ENCODE measurements around the gene PRX.
"Not testable (repeated sequence)": the region's sequence is repeated elsewhere in the genome, so short reads cannot be mapped to it uniquely, and the experiment has no call there.

Gene PRX

DNA sequence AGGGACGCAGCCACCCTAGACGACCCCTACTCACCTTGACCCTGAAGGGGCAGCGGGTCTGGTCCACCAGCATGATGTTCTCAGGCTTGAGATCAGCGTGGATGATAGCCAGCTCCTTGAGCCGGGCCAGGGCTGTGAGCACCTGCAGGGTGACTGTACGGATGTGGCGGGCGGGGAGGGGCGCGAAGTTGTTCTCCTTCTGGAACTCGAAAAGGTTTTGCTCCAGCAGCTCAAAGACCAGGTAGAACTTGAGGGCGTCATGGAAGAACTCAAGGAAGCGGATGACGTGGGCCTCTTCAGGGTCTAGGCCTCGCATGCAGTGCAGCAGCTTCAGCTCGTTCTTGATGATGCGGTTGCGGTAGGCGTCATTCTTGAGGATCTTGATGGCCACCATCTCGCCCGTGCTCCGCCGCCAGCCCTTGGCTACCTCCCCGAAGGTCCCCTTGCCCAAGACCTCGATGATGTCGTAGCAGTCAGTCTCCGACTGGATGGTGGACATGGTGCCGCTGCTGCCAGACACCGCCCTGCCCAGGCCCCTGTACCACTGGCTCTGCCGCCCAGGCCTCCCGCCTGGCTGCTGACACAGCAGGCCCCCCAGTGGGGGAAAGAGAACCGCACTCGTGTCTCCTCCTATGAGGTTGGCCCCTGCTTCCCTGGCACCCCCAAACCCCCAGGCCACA, 23.6 kb downstream of the PRX start:
- no peak for DNase-seq

DNA sequence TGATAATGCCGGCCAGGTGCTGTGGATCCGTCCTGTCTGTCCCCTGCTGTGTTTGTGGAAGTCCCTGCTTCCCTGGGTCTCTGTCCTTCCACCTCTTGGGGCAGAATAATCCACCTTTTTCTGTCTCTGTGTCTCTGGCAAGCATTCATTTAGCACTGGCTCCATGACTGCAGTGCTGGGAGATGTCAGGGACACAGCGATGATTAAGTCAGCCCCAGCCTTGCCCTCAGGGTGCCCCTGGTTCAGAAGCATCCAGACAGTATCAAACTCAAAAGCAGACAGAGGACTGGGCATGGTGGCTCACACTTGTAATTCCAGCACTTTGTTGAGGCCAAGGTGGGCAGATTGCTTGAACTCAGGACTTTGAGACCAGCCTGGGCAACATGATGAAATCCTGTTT, 24.7 kb downstream of the PRX start:
- no peak for DNase-seq

DNA sequence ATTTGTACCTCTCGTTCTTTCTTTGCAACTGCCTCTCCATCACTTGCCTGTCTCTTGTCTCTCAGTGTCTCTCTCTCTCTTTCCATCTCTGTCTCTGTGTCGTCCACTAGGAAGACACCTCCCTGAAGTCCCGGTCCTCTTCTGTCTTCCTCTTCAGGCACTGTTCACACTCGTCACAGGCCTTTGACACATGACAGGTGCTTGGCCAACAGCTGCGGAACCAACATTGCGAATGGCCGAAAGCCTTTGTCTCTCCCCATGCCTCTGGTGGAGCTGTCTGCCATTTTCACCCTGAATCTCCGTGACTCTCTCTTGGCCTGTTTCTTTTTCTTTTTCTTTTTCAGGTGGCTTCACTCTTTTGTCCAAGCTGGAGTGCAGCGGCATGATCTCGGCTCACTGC, 26.0 kb downstream of the PRX start:
- no peak for DNase-seq

DNA sequence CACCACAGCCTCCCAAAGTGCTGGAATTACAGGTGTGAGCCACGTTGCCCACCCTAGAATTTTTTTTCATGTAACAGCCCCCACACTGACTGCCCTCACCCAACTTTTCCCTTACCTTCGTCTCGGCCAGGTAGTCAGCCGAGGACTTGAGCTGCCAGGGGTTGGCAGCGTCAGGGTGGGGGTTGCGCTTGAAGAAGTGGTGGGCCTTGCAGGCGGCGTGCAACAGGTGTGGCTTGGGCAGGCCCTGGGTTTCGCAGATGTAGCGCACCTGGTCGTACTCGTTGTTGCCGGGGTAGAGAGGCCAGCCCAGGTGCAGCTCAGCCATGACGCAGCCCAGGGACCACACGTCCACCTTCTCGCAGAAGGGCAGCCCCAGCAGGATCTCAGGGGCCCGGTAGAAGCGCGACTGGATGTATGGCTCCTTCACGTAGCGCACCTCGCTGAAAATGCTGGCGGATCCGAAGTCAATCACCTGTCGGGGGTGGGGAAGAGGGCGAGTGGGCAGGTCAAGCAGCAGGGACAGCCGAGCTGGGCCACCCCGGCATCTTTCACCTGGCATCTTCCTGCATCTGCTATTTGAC, 29.4 kb downstream of the PRX start:
- no peak for DNase-seq

DNA sequence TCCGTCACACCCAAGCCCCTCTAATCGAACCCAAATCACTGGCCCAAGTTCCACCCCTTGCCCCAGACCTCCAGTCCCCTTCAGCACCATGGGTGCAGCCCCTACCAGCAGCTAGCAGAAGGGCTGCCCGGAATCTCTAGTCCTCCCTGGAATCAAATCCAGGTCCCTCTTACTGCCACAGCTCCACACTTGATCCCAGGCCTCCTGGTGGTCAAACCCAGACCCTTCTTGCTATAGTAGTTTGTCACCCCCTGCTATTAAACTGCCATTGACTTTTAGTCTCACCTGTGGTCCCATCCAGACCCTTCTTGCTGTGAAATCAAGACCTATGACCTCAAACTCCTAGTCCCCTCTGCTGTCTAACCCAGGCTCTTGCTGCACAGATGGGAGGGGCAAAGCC, 31.9 kb downstream of the PRX start:
- DNase-seq = no peak

DNA sequence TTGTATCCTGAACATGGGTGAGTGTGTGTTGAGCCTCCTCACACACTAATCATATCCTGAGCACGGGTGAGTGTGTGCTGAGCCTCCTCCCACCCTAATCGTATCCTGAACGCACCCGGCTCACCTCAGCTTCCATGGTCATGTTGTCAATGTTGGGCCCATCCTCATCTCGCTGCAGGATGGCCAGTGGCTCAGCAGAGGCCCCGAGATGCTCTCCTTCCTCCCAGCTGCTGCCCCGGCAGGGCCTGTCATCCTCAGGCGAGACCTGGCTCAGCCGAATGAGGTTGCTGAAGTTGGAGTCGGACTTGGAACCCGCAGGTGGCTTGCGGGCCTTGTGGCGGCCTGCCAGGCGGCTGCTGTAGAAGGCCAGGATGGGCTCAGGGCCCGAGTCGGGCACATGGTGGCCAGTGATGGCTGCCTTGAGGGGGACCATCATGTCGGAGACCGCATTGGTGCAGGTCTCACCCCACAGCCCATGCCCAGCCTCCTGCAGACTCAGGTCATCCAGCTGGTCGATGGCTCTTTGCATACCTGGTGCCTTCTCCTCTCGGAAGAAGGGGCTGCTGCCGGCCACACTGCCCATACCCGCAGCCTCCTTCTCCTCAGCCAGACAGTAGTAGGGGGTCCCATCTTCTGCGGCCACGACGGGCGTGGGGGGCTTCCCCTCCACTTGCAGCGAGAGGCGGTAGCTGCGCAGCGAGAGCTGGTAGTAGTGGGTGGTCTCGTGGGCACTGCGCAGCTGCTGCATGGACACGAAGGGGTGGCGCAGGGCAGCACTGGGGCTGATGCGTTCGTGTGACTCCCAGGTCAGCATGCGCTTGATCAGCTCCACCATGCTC, 32.8 kb downstream of the PRX start:
- no peak for DNase-seq

DNA sequence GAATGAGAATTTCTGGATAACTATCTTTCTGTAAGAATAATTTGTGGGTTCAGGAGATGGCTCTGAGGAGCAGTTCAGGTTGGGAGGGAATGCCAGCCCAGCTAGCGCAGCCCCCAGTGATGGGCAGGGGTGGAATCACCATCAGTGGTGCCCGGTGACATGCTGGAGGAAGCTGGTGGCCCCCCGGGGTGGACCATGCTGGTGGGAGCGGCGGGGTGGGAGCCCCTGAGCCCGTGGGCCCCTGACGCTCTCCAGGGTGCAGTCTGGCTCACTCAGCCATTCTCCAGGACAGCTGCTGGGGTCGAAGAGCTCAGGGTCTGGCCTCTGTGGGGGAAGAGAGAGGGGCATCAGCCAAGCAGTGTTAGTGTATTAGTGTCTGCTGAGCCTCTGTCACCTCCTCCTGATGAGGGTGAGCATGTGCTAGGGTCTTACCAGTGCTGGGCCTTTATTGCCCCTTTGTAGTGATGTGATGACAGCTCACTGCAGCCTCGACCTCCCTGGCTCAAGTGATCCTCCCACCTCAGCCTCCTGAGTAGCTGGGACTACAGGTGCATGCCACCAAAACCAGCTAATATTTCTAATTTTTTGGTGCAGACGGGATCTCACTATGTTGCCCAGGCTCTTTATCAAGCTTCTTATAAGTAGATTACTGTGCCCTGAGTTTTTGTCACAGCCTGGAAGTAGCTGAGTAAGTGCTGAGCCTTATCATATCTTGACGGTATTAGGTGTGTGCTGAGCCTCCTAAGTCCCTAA, 33.6 kb downstream of the PRX start:
- DNase-seq = no peak

DNA sequence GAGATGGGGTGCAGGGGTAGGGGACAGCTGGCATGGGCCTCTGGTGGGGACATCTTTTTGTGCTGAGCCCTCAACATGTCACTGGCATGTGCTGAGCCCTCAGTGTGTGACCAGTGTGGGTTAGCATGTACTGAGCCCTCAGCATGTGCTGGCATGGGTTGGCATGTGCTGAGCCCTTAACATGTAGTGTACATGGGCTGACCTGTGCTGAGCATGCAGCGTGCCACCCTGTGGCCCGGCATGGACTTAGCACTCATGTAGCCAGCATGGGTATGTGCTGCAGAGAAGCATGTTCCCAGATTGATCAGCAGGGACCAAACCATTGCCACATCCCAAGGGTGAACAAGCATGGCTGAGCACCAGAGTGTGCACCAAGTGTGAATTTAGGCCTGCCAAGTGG, 34.7 kb downstream of the PRX start:
- DNase-seq = no peak

DNA sequence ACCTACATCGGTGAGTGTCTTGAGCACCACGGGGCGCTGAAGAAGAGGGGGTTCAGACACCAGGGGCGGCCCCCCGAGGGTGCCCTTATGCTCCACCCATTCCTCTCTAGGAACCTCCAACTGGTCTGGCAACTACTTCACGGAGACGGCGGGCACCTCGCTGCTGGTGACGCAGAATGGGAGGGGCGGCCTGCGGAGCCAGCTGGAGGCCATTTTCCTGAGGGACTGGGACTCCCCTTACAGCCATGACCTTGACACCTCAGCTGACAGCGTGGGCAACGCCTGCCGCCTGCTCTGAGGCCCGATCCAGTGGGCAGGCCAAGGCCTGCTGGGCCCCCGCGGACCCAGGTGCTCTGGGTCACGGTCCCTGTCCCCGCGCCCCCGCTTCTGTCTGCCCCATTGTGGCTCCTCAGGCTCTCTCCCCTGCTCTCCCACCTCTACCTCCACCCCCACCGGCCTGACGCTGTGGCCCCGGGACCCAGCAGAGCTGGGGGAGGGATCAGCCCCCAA, 35.2 kb downstream of the PRX start:
- DNase-seq = no peak

DNA sequence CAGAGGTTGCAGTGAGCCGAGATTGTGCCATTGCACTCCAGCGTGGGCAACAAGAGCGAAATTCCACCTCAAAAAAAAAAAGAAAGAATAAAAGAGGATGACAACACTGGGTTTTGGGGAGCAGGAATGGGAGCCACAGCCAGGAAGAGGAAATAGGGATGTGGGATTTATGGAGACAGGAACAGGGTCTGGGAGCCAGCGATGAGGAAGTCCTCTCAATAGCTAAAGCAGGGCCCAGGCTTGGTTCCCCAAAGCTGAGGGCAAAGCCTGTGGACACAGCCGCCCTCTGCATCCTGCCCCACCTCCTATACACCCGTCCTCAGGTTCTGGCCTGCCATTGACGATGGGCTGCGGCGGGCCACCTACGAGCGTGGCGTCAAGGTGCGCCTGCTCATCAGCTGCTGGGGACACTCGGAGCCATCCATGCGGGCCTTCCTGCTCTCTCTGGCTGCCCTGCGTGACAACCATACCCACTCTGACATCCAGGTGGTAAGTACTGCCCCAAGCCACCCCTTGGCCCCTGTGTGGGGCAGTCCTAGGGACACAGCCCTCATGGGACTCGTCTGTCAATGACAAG, 36.8 kb downstream of the PRX start:
- DNase-seq = no peak

DNA sequence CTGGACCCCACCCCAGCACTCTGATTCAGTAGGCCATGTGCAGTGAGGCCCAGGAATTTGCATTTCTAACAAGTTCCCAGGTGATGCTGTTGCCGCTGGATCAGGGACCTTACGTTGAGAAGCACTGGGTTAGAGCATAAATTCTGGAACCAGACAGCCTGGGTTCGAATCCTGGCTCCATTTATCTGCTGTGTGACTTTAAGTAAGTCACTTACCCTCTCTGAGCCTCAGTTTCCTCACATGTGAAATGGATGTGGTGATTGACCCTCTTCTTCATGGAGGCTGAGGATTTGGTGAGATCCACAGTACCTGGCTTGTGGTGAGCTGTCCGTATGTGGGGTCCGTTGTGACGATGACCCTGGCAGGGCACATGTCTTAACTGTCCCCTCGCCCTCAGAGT, 39.1 kb downstream of the PRX start:
- no peak for DNase-seq

DNA sequence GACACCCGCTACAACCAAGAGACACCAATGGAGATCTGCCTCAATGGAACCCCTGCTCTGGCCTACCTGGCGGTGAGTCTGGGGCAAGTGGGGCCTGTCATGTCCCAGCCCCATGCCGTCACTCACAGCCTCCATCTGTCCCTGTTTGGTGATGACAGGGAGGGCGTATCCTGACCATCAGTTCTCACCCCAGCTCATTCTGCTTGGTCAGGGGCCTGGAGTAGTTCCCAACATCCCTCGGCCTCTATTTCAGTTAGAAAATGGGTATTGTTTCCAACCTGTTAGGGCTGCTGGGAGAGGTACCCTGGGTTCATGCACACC, 41.4 kb downstream of the PRX start:
- DNase-seq = no peak

DNA sequence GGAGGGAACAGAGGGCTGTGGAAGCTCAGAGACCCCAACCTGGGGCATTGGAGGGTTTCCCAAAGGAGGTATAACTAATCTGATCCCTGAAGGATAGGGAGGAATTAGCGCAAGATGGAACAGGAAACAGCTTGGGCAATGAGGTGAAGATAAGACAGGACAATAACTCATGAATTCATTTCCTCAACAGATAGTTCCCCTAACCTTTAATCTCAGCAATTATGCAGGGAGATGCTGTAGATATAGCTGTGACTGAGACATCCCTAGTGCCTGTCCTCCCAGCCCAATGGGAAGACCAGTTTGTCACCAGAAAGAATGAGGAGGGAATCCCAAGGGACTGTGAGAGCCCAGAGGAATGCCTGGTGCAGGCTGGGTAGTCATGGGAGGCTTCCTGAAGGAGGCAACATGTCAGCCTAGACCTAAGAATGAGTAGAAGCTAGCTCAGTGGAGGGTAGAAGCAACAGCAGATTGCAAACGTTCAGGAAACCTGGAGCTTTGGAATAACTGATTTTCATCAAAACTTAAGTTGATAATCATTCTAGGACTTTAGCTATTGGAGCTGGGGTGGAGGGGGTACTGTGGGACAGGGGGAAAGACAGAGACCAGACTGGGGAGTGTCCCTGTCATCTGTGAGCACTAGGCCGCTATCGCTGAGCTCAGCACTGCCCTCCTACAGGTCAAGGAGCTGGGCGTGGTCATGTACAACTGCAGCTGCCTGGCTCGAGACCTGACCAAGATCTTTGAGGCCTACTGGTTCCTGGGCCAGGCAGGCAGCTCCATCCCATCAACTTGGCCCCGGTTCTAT, 42.0 kb downstream of the PRX start:
- no peak for DNase-seq

DNA sequence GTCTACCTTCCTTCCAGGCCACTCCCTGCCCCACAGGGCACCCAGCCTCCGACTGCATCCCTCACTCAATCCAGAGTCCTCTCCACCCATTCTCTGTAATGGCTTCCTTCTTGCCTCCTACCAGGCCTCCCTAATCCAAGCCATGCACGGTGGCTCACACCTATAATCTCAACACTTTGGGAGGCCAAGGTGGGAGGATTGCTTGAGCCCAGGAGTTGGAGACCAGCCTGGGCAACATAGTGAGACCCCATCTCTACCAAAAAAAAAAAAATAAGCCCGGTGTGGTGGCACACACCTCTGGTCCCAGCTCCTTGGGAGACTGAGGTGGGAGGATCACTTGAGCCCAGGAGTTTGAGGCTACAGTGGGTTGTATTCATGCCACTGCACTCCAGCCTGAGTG, 42.9 kb downstream of the PRX start:
- DNase-seq = not testable (repeated sequence)

DNA sequence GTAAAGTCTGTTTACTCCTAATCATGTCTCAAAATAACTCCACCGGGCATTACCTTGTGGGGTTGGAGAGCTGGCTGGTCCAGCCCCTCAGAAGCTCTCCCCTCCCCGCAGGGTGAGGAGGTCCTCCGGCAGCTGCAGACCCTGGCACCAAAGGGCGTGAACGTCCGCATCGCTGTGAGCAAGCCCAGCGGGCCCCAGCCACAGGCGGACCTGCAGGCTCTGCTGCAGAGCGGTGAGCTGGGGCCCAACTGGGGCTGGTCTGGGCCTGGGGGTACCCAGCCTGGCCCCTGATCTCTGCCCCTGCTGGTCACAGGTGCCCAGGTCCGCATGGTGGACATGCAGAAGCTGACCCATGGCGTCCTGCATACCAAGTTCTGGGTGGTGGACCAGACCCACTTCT, 43.4 kb downstream of the PRX start:
- DNase-seq = no peak

DNA sequence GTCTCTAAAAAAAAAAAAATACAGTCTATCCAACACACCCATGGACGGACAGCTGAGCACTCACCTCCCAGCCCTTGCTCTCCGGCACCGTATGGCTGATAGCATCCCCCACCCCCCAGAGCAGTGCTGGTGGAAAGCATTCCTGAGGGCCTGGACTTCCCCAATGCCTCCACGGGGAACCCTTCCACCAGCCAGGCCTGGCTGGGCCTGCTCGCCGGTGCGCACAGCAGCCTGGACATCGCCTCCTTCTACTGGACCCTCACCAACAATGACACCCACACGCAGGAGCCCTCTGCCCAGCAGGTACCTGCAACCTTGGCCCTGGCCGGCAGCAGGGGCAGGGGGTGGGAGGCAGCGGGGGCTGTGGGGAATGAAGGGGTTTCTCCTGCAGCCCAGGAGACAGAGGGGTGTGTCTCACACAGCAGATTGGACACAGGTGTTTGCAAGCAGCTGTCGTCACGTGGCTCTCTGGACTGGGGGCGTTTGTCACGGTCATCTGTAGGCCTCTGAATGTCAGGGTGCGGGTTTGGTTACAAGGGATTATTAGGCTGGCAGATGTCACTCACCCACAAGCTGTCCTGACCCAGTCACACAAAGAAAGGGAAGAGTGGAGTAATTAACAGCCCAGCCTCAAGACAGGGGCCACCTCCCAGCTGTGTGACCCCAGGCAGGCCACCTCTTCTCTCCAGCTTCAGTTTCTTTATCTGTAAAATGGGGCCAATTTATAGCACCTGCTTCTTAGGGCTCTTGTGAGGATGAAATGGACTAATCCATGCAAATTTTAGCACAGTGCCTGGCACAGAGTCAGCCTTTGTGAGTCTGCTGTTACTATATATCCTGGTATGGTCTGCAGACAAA, 45.4 kb downstream of the PRX start:
- DNase-seq = no peak

DNA sequence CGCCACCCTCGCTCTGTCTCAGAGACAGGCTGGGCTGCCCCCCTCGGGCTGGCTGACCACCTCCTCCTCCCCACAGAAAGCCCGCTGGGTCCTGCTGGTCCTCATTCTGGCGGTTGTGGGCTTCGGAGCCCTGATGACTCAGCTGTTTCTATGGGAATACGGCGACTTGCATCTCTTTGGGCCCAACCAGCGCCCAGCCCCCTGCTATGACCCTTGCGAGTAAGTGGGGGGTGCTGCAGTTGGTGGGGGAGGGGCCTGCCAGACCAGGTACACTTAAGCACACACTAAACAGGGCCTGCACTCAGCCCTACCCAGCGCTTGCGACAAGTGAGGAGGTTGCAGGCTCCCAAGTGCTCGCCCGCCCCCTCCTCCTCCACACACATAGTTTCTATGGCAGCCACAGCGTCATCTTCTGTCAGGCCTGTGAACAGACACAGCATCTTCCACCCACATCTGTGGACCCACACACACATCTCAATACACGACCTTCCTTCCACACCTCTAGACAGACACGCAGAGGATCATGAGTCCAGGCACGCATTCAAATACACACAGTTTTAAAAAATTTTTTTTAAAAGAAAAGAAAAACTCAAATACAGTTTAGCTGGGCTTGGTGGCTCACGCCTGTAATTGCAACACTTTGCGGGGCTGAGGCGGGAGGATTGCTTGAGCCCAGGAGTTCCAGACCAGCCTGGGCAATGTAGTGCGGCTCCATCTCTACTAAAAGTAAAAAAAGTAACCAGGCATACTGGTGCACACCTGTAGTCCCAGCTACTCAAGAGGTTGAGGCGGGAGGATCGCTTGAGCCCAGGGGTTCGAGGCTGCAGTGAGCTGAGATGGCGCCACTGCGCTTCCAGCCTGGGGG, 46.2 kb downstream of the PRX start:
- DNase-seq = no peak

DNA sequence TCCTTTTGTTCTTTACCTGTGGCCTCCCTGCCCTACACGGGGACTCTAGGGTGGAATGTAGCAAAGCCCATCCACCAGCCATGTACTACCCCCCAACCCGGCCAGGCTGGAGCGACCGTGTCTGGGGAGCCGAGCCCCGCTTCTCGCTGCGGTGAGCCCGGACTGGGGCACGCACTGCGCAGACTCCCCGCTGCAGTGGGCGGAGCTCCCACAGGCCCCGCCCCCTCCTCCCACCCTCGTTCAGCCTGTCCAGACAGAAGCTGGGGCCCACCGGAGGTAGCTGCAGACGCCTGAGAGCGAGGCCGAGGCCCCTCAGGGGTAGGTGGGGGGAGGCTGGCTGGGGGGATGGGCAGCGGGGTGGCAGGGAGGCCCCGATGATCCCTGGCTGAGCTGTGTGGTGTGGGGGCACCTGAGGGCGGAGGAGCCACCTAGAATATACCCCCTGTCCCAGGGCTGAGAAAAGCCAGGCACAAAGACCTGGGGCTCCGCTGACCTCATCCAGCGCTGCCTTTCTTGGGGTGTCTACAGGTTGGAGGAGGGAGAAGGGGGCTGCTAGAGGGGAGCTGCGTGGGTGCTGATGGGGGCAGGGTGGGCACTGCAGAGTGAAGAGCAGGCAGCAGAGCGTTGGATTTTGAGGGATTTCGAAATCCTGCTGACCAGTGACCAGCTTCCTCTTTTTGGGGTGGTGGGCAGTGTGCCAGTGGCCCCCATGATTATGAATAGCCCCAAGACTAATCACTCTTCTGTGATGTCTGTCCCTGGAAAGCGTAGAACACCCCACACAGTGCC, 47.4 kb downstream of the PRX start:
- peak; percentile 81 for DNase-seq

DNA sequence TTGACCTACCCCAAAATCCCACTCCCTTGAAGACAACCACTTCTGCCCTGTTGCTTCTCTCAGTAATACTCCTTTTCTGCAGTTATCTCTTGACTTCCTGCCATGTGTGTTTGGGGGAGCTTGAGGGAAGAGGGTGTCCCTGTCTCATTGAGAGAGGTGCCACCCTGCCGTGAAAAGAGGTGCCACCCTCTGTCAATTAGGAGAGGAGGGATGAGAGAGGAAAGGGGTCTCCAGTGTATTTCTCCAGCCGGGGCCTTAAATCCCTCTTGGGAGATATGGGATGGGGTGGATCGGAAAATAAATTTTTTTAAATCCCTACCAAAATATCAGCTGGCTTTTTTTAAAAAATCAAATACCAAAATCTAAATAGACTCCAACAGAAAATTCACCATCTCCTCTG, 48.2 kb downstream of the PRX start:
- DNase-seq = no peak
